Neural crest cell (in vitro differentiated cells): ENCODE data around the gene QRFPR. TPM values are rescaled to one million over a fixed set of nuclear protein-coding genes. Genes with fewer than 3 reads are reported as not detected.
"Not testable (repeated sequence)": the region's sequence is repeated elsewhere in the genome, so short reads cannot be mapped to it uniquely, and the experiment has no call there.

Experiments used
- DNase-seq: peaks from one replicate; pipeline ENCODE4 v3.0.0; 2021; ENCODE audit warnings: low read depth, mixed read lengths, low spot score
- H3K27ac Mint-ChIP-seq: one replicate; pipeline ENCODE4 v1.8.0; 2021; ENCODE audit warnings: mild to moderate bottlenecking, mixed read lengths; ENCODE audit not compliant: unreplicated experiment
- H3K27me3 Mint-ChIP-seq: 2 replicates; pipeline ENCODE4 v1.8.0; 2021; ENCODE audit warnings: low read depth, mild to moderate bottlenecking, mixed read lengths
- H3K36me3 Mint-ChIP-seq: 2 replicates; pipeline ENCODE4 v1.8.0; 2021; ENCODE audit warnings: low read depth, mild to moderate bottlenecking, mixed read lengths
- H3K4me1 Mint-ChIP-seq: 2 replicates; pipeline ENCODE4 v1.8.0; 2021; ENCODE audit warnings: mixed read lengths
- H3K4me3 Mint-ChIP-seq: one replicate; pipeline ENCODE4 v1.8.0; 2021; ENCODE audit warnings: mild to moderate bottlenecking, mixed read lengths
- H3K9me3 Mint-ChIP-seq: 2 replicates; pipeline ENCODE4 v1.8.0; 2021; ENCODE audit warnings: mixed read lengths
- total RNA-seq: library from RNA; stranded (reverse); gene quantifications from 2 replicates; pipeline ENCODE4 v1.2.1, GENCODE V29; 2021
- TF ChIP-seq, protein P1 (sequence below): fragments of 200-600 bp; sonication (generic); conservative IDR thresholded peaks from 2 replicates; pipeline ENCODE4 v1.5.0; 2021; ENCODE audit warnings: antibody characterized with exemption, mild to moderate bottlenecking

The QRFPR gene
- total RNA-seq, 1 donor from 2014 or later: 0.51 TPM

DNA sequence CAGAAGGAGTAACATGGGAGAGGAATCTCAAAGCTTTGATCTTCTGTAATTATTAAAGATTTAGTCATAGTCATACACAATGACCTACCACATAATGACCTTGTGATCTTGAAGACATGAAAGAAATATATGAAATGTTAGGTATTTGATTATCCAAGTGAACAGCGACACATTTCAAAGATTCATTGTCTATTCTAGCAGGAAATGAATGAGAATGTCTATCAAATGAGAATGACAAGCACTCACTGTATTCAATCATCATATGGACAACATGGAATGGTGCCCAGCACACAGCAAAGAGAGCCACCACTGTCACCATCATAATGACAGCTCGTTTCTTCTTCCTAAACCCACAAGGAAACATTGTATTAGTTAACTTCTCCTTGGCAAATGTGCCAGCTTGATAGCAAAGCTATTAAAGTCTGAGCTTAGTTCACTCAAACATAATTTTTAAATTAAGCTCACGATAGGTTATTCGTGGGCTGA is 50.6 kb downstream of the QRFPR start:
- Mint-ChIP-seq H3K36me3 (no peaks in the 10 kb centered on the region), H3K27ac (no peak overlapping the region), H3K4me3 (no peak overlapping the region), H3K27me3 (no peaks in the 10 kb centered on the region), H3K9me3 (no peaks in the 10 kb centered on the region), H3K4me1 (peaks cover 16% of the 10 kb centered on the region)
- DNase-seq: no peak
- TF ChIP-seq, protein P1, sequence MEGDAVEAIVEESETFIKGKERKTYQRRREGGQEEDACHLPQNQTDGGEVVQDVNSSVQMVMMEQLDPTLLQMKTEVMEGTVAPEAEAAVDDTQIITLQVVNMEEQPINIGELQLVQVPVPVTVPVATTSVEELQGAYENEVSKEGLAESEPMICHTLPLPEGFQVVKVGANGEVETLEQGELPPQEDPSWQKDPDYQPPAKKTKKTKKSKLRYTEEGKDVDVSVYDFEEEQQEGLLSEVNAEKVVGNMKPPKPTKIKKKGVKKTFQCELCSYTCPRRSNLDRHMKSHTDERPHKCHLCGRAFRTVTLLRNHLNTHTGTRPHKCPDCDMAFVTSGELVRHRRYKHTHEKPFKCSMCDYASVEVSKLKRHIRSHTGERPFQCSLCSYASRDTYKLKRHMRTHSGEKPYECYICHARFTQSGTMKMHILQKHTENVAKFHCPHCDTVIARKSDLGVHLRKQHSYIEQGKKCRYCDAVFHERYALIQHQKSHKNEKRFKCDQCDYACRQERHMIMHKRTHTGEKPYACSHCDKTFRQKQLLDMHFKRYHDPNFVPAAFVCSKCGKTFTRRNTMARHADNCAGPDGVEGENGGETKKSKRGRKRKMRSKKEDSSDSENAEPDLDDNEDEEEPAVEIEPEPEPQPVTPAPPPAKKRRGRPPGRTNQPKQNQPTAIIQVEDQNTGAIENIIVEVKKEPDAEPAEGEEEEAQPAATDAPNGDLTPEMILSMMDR: no peak

DNA sequence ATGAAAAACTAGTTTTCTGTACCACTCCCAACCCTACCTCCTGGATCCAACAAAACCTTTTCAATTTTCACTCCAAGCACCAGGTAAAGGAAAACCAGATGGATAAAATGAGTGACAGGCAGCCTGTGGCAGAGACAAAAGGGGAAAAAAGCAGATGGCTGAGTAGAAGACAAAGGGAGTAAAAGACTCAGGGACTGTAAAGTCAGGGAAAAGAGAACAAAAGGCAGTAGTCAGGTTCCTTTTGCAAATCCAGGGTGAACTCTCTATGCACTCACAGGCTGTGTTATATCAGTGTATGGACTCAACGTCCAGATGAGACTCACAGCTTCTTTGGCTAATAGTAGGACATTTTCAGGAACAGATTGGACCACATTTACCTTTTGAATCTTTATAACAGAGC is 54.2 kb downstream of the QRFPR start:
- Mint-ChIP-seq H3K9me3 (no peaks in the 10 kb centered on the region), H3K36me3 (no peaks in the 10 kb centered on the region), H3K27ac (no peak overlapping the region), H3K27me3 (no peaks in the 10 kb centered on the region), H3K4me1 (peaks cover 16% of the 10 kb centered on the region), H3K4me3 (no peak overlapping the region)
- DNase-seq: no peak
- TF ChIP-seq, protein P1: no peak

DNA sequence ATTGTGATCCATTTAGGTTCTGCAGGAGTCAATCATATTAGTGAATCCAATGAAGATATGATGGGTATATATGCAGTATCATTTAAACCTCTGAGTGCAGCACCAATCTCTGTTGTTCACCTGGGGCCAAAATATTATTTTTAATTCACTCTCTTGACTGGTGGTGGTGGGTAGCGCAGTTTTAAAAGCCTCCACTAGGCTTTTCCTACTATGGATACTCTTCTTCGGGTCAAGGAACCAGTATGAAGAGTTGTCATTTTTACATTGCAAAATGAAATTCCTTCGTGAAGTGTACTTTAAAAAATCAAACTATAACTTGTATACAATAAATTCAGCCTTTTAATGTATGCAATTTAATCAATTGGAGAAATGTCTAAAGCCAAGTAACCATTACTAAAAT is 56.5 kb downstream of the QRFPR start:
- no peaks in the 10 kb centered on the region for H3K9me3 Mint-ChIP-seq
- H3K4me1 Mint-ChIP-seq: peaks cover 16% of the 10 kb centered on the region
- no peaks in the 10 kb centered on the region for H3K36me3 Mint-ChIP-seq
- DNase-seq: no peak
- H3K27ac Mint-ChIP-seq: no peak overlapping the region
- TF ChIP-seq, protein P1: no peak
- no peak overlapping the region for H3K4me3 Mint-ChIP-seq
- no peaks in the 10 kb centered on the region for H3K27me3 Mint-ChIP-seq

DNA sequence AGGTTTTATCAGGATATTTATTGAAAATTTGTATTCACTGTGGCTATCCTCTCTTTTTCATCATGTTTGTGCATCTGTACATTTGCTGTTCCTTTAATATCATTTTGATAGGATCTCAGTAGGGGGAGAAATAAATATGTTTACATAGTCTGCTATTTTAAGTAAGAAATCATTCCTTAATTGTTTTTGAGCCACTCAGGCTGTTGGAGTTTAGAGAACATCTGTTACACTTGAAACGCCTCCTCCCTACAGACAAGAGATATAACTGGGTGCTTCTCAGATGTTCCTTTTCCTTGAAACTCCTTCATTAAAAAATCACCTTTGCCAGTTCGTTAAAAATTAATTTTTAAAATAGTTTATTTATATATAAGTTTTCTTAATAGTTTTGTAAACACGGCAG is 59.4 kb downstream of the QRFPR start:
- H3K4me1 Mint-ChIP-seq: peaks cover 4% of the 10 kb centered on the region
- no peaks in the 10 kb centered on the region for H3K36me3 Mint-ChIP-seq
- DNase-seq: no peak
- TF ChIP-seq, protein P1: no peak
- H3K4me3 Mint-ChIP-seq: no peak overlapping the region
- no peaks in the 10 kb centered on the region for H3K27me3 Mint-ChIP-seq
- no peak overlapping the region for H3K27ac Mint-ChIP-seq
- H3K9me3 Mint-ChIP-seq: no peaks in the 10 kb centered on the region

DNA sequence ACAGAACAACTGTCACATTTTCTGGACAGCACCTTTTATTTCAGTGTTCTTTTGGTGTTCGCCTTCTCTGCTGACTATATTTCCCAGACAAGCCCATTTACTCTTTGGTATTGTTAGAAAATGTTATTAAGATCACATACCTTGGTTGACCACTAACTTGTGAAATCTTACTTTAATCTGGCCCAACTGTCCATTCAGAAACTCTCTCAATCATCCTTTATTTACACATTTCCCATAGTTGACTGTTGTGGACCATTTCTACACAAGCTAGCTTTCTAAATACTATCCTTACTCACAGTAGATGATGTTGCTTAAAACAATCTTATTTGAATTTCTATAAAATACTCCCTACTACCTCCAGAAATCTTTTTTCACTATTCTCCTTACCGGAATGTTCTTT is 64.7 kb downstream of the QRFPR start:
- Mint-ChIP-seq H3K36me3 (no peaks in the 10 kb centered on the region), H3K4me1 (no peaks in the 10 kb centered on the region), H3K27ac (no peak overlapping the region), H3K27me3 (no peaks in the 10 kb centered on the region), H3K4me3 (no peak overlapping the region), H3K9me3 (no peaks in the 10 kb centered on the region)
- TF ChIP-seq, protein P1: no peak
- DNase-seq: no peak

DNA sequence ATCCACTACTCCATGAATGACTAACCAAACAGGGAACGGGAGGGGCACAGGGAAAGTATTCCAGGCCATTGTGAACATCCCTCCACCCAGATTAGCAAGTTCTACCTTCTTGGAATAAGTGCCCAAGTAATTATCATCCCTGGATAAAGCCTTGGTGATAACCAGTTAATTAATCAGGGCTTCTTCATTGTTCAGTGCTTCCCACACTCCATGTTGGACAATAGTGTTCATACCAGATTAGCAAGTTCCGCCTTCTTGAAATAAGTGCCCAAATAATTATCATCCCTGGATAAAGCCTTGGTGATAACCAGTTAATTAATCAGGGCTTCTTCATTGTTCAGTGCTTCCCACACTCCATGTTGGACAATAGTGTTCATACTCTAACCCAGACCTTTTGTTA is 67.4 kb downstream of the QRFPR start:
- H3K27me3 Mint-ChIP-seq, H3K4me1 Mint-ChIP-seq, H3K36me3 Mint-ChIP-seq, DNase-seq, H3K27ac Mint-ChIP-seq, H3K9me3 Mint-ChIP-seq, H3K4me3 Mint-ChIP-seq: not testable (repeated sequence)
